IMR-90 (cell line): ENCODE measurements around the gene TMPRSS13. TPM values are rescaled to one million over a fixed set of nuclear protein-coding genes. Genes with fewer than 3 reads are reported as not detected.
"Not testable (repeated sequence)": the region's sequence is repeated elsewhere in the genome, so short reads cannot be mapped to it uniquely, and the experiment has no call there.

Experiments used
- ATAC-seq: fragments of 200-7000 bp; cut with Tn5 transposase; 2 replicates; pipeline ENCODE4 v1.9.1; 2020; ENCODE audit warnings: low read depth, mild to moderate bottlenecking, moderate library complexity
- BruUV-seq: library from RNA; stranded (reverse); fragments of 400-500 nt; replicated peaks from 2 replicates; lab custom pipeline; 2021; lab: Mats Ljungman, UMichigan
- CTCF ChIA-PET: fragments of 300-600 bp; formaldehyde crosslinking; extraction: SDS; loops from one replicate; lab custom pipeline; 2021; ENCODE audit warnings: antibody characterized with exemption; lab: Yijun Ruan, JAX
- POLR2A ChIA-PET: fragments of 300-600 bp; sonication (Branson Sonifier 250); formaldehyde crosslinking; loops from one replicate; lab custom pipeline; 2022; ENCODE audit warnings: antibody characterized with exemption; ENCODE audit not compliant: unreplicated experiment; lab: Charles Lee
- DNase-seq: peaks from one replicate; pipeline ENCODE4 v3.0.0; 2013
- H2AFZ ChIP-seq: replicated peaks from 2 replicates; pipeline ENCODE3; 2013; ENCODE audit warnings: low read length, mild to moderate bottlenecking; ENCODE audit not compliant: poor library complexity
- H2AK5ac ChIP-seq: 2 replicates; pipeline ENCODE4 v1.6.1; 2013; ENCODE audit warnings: low read depth, low read length, inconsistent platforms
- H2AK9ac ChIP-seq: replicated peaks from 2 replicates; pipeline ENCODE3; 2013; ENCODE audit warnings: mild to moderate bottlenecking, low read depth, low read length, moderate library complexity; ENCODE audit not compliant: poor library complexity
- H2BK120ac ChIP-seq: 2 replicates; pipeline ENCODE4 v1.6.1; 2013; ENCODE audit warnings: low read depth, low read length, inconsistent platforms
- H2BK15ac ChIP-seq: 3 replicates; pipeline ENCODE4 v1.6.1; 2013; ENCODE audit warnings: low read depth, low read length, inconsistent platforms
- H2BK20ac ChIP-seq: 2 replicates; pipeline ENCODE4 v1.6.1; 2013; ENCODE audit warnings: low read depth, mild to moderate bottlenecking, inconsistent platforms, low read length, moderate library complexity
- H2BK5ac ChIP-seq: 2 replicates; pipeline ENCODE4 v1.6.1; 2013; ENCODE audit warnings: mild to moderate bottlenecking, low read depth, low read length, inconsistent platforms; ENCODE audit not compliant: poor library complexity, severe bottlenecking
- H3K14ac ChIP-seq: replicated peaks from 2 replicates; pipeline ENCODE4 v1.6.1; 2013; ENCODE audit warnings: low read depth, low read length, inconsistent platforms
- H3K18ac ChIP-seq: 2 replicates; pipeline ENCODE4 v1.6.1; 2013; ENCODE audit warnings: low read depth, low read length, control low read depth
- H3K23ac ChIP-seq: 2 replicates; pipeline ENCODE4 v1.6.1; 2013; ENCODE audit warnings: low read depth, low read length, inconsistent platforms
- H3K27ac ChIP-seq: 2 replicates; pipeline ENCODE4 v1.5.1; 2013; ENCODE audit warnings: mild to moderate bottlenecking, control low read depth, low read length; ENCODE audit not compliant: insufficient read depth
- H3K27me3 ChIP-seq: 2 replicates; pipeline ENCODE4 v1.6.1; 2013; ENCODE audit warnings: low read length; ENCODE audit not compliant: control insufficient read depth, insufficient read depth
- H3K36me3 ChIP-seq: 2 replicates; pipeline ENCODE4 v1.6.1; 2013; ENCODE audit warnings: low read length, mixed read lengths; ENCODE audit not compliant: control insufficient read depth, insufficient read depth
- H3K4ac ChIP-seq: 2 replicates; pipeline ENCODE4 v1.6.1; 2013; ENCODE audit warnings: low read depth, low read length, inconsistent platforms
- H3K4me1 ChIP-seq: 2 replicates; pipeline ENCODE4 v1.6.1; 2013; ENCODE audit warnings: low read length, mixed read lengths; ENCODE audit not compliant: control insufficient read depth, insufficient read depth
- H3K4me2 ChIP-seq: 2 replicates; pipeline ENCODE4 v1.6.1; 2013; ENCODE audit warnings: low read depth, mild to moderate bottlenecking, control low read depth, low read length, moderate library complexity
- H3K4me3 ChIP-seq: 2 replicates; pipeline ENCODE4 v1.5.1; 2013; ENCODE audit warnings: low read depth, mild to moderate bottlenecking, control low read depth, low read length, moderate library complexity; ENCODE audit not compliant: insufficient read depth
- H3K56ac ChIP-seq: 2 replicates; pipeline ENCODE4 v1.6.1; 2013; ENCODE audit warnings: low read length, inconsistent platforms; ENCODE audit not compliant: insufficient read depth; ENCODE audit errors: extremely low read depth
- H3K79me1 ChIP-seq, 2 experiments: 2 replicates each; pipeline ENCODE4 v1.6.1; 2013; ENCODE audit warnings: low read length in 2 of 2, inconsistent platforms in 1 of 2, low read depth in 1 of 2
- H3K9ac ChIP-seq: 2 replicates; pipeline ENCODE4 v1.6.1; 2013; ENCODE audit warnings: low read depth, low read length, control low read depth
- H3K9me1 ChIP-seq: 2 replicates; pipeline ENCODE4 v1.6.1; 2013; ENCODE audit warnings: low read length, inconsistent platforms; ENCODE audit not compliant: insufficient read depth
- H3K9me3 ChIP-seq: 2 replicates; pipeline ENCODE4 v1.6.1; 2013; ENCODE audit warnings: low read length; ENCODE audit not compliant: control insufficient read depth, insufficient read depth
- H4K20me1 ChIP-seq: 2 replicates; pipeline ENCODE4 v1.6.1; 2013; ENCODE audit warnings: low read length, inconsistent platforms; ENCODE audit not compliant: insufficient read depth
- H4K5ac ChIP-seq: 2 replicates; pipeline ENCODE4 v1.6.1; 2013; ENCODE audit warnings: mild to moderate bottlenecking, low read depth, low read length, control low read depth
- H4K8ac ChIP-seq, 2 experiments: 2 replicates each; pipeline ENCODE4 v1.6.1; 2013; ENCODE audit warnings: low read depth in 2 of 2, low read length in 2 of 2, control low read depth in 1 of 2, inconsistent platforms in 1 of 2
- H4K91ac ChIP-seq: 2 replicates; pipeline ENCODE4 v1.6.1; 2013; ENCODE audit warnings: low read depth, low read length, inconsistent platforms; ENCODE audit not compliant: insufficient read depth
- WGBS, 2 experiments: methylation state at CpG; one replicate each; pipeline versions ENCODE4 v1.1.5 to v1.1.7; 2013; ENCODE audit warnings: missing lambda C conversion rate in 2 of 2; ENCODE audit not compliant: insufficient read length in 1 of 2; ENCODE audit errors: extremely low coverage in 2 of 2; 5-methylcytosine and 5-hydroxymethylcytosine counted together
- dilution Hi-C: fragments of 300-500 bp; cut with HindIII; formaldehyde crosslinking; loops from one replicate; pipeline ENCODE4 v1.14.3; 2018; ENCODE audit warnings: low sequenced_read_pairs; ENCODE audit not compliant: unreplicated experiment
- in situ Hi-C: fragments of 300-500 bp; cut with MboI; formaldehyde crosslinking; loops from 3 replicates; pipeline ENCODE4 v1.14.3; 2019; ENCODE audit warnings: low sequenced_read_pairs, inconsistent platforms, mixed read lengths
- intact Hi-C: fragments of 100-400 bp; cut with micrococcal nuclease; formaldehyde crosslinking; loops from 2 replicates; pipeline ENCODE4 v1.10.0; 2022
- polyA plus RNA-seq, 3 experiments: library from polyadenylated mRNA; depleted of rRNA; stranded (reverse); fragments of >200 nt; gene quantifications; 2 replicates each; pipeline ENCODE4 v1.2.3, GENCODE V29; 2012; ENCODE audit warnings: low replicate concordance in 1 of 3
- total RNA-seq: library from RNA; depleted of rRNA; stranded (reverse); fragments of >200 nt; gene quantifications from 2 replicates; pipeline ENCODE4 v1.2.3, GENCODE V29; 2012

Gene TMPRSS13
- total and polyA plus RNA-seq, 2 of the 4 experiments (the other 2 are of a cell fraction) = not detected

DNA sequence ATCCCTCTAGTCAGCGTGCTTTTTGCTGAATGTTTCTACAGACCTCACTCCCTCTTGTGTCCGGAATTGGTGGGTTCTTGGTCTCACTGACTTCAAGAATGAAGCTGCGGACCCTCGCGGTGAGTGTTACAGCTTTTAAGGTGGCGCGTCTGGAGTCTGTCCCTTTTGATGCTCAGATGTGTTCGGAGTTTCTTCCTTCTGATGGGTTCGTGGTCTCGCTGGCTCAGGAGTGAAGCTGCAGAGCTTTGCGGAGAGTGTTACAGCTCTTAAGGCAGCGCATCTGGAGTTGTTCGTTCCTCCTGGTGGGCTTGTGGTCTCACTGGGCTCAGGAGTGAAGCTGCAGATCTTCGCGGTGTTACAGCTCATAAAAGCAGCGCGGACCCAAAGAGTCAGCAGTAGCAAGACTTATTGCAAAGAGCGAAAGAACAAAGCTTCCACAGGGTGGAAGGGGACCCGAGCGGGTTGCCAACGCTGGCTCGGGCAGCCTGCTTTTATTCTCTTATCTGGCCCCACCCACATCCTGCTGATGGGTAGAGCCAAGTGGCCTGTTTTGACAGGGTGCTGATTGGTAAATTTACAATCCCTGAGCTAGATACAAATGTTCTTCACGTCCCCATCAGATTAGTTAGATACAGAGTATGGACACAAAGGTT, 48.5 kb upstream of the TMPRSS13 start:
- DNase-seq, H4K8ac ChIP-seq, H2BK20ac ChIP-seq, H3K18ac ChIP-seq, H2BK120ac ChIP-seq, H3K36me3 ChIP-seq, H3K9me3 ChIP-seq, H3K79me1 ChIP-seq, intact Hi-C loops, H3K4ac ChIP-seq, H3K9me1 ChIP-seq, H3K14ac ChIP-seq, H2AFZ ChIP-seq, CTCF ChIA-PET, H3K27ac ChIP-seq, in situ Hi-C loops, H2BK15ac ChIP-seq, dilution Hi-C loops, H3K9ac ChIP-seq, H3K4me3 ChIP-seq, H4K5ac ChIP-seq, H3K27me3 ChIP-seq, H4K91ac ChIP-seq, H4K20me1 ChIP-seq, H3K4me1 ChIP-seq, H3K56ac ChIP-seq, H2AK5ac ChIP-seq, H3K23ac ChIP-seq, H2AK9ac ChIP-seq, H2BK5ac ChIP-seq, ATAC-seq, POLR2A ChIA-PET, H3K4me2 ChIP-seq, BruUV-seq: not testable (repeated sequence)
- 92% methylated on average over 7 of the region's 23 CpGs; no CpG with 5 or more reads in 1 of the 2 experiments for WGBS, 2 experiments
